GM18951 (cell line): ENCODE measurements around the gene IBA57.

Experiments
- POLR2A ChIP-seq: IDR thresholded peaks from 4 replicates; pipeline ENCODE4 v1.6.1; 2011; ENCODE audit warnings: mild to moderate bottlenecking; ENCODE audit not compliant: insufficient read length, insufficient read depth; ENCODE audit errors: extremely low read depth
- in situ Hi-C: fragments of 300-500 bp; cut with MboI; formaldehyde crosslinking; loops from one replicate; pipeline ENCODE4 v1.12.0; 2022; ENCODE audit warnings: low sequenced_read_pairs, mixed read lengths, inconsistent platforms; ENCODE audit not compliant: unreplicated experiment

Gene IBA57

DNA sequence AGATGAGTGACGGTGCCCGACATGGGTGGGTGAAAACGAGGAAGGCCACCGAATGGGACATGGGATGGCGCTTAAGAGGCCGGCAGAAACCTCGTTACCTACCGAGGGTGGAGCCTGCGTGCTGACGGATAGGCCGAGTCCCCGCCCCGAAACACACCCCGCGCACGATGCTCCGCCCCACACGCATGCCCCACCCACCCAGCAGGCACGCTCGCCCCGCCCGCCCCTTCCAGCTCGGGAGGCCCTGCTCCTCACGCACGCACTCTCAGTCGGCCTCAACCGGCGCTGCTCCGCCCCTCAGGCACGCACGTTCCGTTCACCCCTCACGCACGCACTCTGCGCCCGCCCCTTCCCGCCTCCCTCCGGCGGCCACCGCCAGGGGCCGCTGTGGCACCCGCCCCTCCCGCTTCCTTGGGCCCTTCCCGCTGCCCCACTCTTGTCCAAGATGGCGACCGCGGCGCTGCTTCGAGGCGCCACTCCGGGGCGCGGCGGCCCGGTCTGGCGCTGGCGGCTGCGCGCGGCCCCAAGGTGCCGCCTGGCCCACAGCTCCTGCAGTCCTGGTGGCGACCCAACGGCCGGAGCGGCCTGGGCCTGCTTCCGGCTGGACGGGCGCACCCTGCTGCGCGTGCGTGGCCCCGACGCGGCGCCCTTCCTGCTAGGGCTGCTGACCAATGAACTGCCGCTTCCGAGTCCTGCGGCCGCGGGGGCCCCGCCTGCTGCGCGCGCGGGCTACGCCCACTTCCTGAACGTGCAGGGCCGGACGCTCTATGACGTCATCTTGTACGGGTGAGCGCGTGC lies at the start of gene IBA57:
IBA57 (plus strand) TSS at position 433 of the 798 bp plus-strand sequence; CDS start at position 446, 13 bp downstream.
- peak; percentile 95 for TF ChIP-seq POLR2A
- in situ Hi-C loops: no loop called here

DNA sequence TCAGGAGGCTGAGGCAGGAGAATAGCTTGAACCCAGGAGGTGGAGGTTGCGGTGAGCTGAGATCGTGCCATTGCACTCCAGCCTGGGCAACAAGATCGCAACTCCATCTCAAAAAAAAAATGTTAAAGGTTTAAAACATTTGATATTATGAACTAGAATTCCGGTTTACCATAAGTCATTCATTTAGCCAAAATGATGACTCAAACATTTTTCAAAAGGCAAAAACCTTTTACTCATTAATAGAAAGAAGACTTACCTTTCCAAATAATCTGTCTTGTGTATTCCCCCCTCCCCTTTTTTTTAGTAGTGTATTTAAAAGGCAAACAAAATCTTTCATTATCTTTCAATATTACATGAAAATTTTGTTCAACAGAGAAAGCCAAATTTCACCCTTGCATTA lies 48.3 kb upstream of the IBA57 start:
- in situ Hi-C loops: no loop called here

DNA sequence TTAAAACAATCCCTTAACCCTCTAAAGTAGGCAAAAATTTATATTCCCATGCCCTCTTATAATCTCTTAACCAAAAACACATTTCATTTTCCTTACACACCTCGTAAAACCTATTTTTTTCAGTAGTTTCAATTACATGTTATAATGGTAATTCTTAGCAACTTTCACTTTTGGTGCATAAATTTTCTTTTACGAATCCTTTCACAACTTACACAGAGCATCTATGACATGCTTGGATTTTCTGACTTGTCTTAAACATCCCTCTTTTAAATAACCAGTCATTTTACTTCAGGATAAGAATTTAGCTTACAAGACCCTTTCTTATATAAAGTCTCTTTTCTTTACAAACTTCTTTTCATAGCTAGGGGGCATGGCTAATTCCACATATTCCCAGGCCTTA lies 47.6 kb upstream of the IBA57 start:
- TF ChIP-seq POLR2A: no peak

More for the DNA sequence above, 48.3 kb upstream of the IBA57 start:
- TF ChIP-seq POLR2A: no peak

DNA sequence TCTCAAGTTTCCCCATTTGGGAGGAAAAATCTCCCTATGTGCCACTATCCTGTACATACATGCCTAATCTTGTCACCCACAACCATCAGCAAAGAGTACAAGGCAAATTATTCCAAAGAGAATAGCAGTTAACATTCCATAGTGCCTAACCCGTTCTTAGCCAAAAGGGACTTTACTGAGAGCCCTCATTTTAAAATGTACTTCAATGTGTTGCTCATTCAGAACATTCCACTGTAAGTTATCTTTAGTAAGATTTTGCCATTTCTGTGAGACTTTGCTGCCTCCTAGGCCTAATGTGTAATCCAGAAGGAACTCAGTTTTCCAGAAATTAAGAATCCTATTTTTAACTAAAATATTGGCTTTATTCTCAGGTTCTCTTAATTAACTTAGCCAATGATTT lies 45.3 kb upstream of the IBA57 start:
- in situ Hi-C loops: no loop called here
- TF ChIP-seq POLR2A: no peak

More for the DNA sequence above, 47.6 kb upstream of the IBA57 start:
- in situ Hi-C loops: no loop called here

DNA sequence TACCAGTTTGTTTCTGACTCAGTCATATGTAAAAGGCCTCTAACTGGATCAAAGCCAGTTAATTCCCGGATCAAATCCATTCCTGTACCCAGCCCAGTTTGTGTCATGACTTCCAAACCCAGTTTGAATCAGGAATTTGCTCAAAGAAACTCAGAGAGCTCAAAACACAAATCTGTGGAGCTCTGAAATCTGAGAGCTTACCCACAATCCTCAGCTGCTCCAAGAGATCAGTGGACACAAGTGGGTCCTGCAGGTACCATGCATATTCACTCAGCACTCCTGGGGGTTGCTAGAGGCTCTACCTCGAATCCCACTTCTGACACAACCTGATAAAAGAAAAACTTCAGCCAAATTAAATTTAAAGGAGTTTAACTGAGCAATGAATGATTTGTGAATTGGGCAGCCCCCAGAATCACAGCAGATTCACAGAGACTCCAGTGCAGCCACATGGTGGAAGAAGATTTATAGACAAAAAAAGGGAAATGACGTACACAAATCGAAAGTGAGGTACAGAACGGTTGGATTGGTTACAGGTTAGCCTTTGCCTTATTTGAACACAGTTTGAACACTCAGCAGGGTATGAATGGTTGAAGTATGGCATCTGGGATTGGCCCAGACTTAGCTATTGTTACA lies 44.6 kb upstream of the IBA57 start:
- in situ Hi-C loops: no loop called here

DNA sequence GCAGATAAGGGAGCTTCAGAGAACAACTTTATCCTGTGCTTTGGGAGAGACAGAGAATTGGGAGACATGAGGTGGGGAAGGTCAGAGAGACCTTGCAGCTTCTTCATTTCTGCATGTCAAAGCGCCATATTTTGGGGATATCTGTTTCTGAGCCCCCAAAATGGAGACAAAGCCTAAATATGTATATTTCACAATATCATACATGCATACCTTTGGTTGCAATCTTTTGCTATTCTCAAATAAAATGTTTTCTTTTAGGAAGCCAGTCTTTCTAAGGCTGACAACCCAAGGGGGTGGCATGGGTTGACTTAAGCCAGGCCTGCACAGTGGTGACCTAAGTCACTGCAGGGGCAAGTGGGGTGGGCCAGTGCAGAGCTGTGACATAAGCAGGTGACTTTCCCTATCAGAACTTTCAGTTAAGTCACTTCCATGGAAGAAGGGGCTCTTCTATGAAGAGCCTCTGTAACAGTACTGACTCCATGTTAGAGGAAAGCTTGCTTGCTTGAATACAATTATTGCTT lies 42.6 kb upstream of the IBA57 start:
- in situ Hi-C loops: no loop called here
- TF ChIP-seq POLR2A: no peak

More for the DNA sequence above, 44.6 kb upstream of the IBA57 start:
- no peak for TF ChIP-seq POLR2A

DNA sequence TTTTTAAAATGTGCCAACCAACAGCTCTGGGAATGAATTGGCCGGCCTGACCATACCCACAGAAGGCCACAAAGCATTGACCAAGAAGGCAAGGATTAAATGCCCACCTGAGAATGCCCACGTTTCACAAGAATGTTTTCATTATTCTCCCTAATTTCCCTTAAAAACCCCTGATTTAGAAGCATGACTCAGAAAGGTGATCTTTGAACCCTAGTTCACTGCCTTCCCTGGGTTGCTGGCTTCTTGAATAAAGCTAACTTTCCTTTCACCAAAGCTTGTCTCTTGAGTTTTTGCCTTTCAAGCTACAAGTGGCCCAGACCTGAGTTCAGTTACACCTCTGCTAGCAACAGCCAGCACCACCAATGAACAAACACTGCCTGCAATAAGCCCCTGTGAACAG lies 42.1 kb upstream of the IBA57 start:
- TF ChIP-seq POLR2A: no peak
- in situ Hi-C loops: no loop called here

DNA sequence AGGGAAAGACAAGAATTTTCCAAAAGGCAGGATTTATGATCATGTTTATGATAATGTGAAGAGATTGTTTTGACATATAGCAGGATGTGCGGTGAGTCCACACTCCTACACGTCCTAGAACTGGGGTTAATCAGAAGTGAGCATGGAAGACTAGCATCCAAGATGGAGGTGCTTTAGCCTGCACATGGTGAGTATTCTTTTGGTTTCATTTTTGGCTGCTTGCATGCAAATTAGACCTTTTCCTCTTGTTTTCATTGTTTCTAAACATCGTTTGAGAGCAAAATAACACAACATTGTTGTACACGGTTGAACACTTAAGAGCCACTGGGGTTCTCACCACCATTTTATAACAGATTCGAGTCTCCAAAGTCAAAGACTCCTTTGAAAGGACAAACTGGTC lies 40.4 kb upstream of the IBA57 start:
- in situ Hi-C loops: no loop called here

DNA sequence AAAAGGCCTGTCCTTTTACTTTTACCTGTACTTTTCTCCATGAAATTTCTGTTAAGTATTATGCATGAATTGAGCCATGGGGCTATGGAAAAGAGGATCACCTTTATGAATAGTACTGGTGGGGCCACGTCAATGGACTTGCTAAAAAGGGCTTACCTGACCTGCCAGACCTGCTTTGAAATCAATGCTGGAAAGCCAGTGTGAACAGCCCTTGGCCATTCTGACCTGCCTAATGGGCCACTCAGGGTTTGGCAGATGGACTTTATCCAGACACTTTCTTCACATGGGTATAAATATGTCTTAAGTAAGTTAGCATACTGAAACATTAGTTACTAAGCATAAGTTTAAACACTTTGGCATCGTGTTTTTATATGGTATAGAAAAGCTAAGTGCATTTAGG lies 33.8 kb upstream of the IBA57 start:
- no peak for TF ChIP-seq POLR2A
- in situ Hi-C loops: no loop called here

More for the DNA sequence above, 40.4 kb upstream of the IBA57 start:
- TF ChIP-seq POLR2A: no peak

DNA sequence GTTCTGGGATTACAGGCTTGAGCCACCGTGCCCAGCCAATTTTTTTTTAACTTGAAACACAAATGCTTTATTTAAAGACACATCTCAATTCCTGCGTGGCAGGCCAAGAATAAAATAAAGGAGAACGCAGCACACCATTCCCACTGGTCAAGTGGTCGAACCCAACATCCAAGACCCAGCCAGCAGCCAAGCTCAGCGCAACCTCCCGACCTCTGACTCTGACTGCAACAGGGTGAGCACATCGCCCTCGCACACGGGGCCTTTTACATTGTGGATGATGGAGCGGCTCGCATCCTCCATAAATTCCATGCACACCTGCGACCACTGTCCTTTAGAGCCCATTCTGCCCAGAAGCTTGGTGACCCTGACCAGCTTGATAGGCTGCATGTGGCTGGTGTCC lies 31.0 kb upstream of the IBA57 start:
- in situ Hi-C loops: no loop called here
- TF ChIP-seq POLR2A: no peak

DNA sequence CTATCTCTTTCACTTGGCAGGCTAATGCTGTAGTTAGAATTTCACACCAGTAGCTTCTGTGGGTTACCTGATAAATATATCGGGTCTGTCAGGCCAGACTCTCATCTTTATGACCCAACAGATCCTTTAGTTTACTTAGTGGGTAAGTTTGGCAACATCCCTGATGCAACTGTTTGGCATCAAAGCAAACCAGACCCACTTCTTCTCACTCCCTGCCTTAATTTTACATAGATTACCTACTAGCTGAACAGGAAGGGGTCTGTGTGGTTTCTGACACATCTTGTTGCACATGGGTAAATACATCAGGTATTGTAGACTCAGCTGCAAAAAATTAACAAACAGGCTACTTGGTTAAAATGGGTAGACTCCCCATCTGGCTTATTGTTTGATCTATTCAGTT lies 28.7 kb upstream of the IBA57 start:
- in situ Hi-C loops: no loop called here
- no peak for TF ChIP-seq POLR2A

DNA sequence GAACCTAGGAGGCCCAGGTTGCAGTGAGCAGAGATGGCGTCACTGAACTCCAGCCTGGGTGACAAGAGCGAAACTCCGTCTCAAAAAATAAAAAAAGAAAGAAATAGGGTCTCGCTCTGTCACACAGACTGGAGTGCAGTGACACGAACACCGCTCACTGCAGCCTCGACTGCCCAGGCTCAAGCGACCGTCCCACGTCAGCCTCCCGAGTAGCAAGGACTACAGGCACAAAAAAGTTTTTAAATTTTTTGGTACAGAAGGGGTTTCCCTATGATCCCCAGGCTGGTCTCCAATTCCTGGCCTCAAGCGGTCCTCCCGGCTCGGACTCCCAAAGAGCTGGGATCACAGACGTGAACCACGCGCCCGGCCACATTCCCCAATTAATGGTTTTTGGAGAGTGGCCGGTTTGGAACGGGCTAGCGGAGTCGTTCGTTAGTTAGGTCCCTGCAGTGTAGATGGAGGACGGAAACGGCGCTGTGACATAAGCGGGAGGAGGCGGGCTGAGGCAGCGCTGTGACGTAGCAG lies 26.1 kb upstream of the IBA57 start:
- in situ Hi-C loops: no loop called here
- TF ChIP-seq POLR2A: no peak

DNA sequence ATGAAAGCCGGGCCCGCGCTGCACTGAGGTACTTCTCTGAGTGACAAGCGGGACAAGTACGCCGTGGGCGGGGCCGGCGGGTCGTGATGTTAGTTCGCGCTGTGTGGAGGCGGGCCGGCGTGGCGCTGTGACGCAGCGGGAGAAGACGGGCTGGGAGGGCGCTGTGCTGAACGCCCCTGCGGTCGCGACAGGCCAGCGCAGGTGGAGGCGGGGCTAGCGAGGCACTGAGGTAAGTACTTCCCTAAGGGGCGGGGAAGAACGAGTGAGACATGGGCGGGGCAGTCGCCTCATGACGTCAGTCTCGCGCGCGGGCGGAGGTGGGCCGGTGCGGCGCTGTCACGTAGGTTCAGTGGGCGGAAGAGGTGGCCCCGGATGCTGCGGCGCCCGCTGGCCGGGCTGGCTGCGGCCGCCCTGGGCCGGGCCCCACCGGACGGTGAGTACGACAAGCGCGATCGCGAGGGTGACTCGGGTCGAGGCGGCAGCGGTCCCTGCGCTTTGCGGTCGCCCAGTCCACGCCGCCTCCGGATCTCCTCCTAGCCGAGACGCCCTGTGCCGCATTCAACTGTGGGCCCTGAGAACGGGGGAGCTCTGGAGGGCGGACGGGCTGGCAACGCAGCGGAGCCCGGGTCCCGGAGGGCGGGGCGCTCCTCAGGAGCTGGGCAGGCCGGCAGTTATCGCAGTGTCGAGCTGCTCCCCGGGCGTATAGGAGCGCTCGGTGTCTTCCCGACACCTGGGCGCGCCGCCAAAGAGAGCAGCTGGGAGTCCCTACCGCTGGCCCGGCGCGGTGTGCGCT lies 25.5 kb upstream of the IBA57 start, which contains the start of gene GUK1:
GUK1 (plus strand) TSS at position 349 of the 793 bp plus-strand sequence; CDS start at position 373, 24 bp downstream.
- peak; percentile 95 for TF ChIP-seq POLR2A
- in situ Hi-C loops: no loop called here
